Hematopoietic multipotent progenitor cell treated with erythropoietin and hydrocortisone succinate and interleukin-3 and kit ligand, for 4 days (in vitro differentiated cells): ENCODE results near the gene LITAF.
"Not testable (repeated sequence)": the region's sequence is repeated elsewhere in the genome, so short reads cannot be mapped to it uniquely, and the experiment has no call there.

Experiments
- DNase-seq: peaks from one replicate; pipeline ENCODE4 v3.0.0-alpha.2; 2015

Gene LITAF

DNA sequence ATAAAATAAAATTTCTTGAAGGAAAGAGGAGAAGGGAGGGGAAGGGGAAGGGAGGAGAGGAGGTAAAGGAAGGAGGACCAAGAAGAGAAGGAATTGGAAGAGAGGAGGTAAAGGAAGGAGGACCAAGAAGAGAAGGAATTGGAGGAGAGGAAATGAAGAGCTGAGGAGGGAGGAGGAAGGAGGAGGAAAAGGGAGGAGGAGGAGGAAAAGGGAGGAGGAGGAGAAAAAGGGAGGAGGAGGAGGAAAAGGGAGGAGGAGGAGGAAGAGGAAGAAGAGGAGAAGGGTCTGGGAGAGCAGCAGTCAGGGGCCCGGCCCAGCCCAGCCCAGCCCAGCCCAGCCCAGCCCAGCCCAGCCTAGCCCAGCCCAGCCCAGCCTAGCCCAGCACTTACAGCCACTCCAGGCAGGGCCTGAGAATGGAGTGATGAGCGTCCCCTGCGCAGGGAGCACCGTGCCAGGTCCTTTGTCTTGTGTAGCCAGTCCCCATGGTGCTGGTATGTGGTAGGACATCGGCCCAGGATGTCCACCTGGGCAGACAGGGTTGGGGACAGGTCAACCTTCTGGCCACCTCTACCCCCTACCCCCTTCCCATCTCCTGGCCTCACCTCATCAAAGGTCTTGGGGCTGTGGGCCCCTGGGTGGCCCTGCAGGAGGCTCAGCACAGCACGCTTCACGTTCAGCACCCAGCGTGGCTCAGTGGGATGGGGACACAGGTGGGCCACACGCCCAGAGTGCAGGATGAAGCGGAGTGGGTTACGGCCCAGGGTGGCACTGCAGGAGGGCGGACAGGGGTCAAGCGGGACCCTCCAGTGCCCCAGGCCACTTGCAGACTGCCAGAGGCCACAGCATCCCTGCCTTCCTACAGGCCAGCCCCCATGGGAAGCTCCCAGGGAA, 70.9 kb downstream of the LITAF start:
- no peak for DNase-seq

DNA sequence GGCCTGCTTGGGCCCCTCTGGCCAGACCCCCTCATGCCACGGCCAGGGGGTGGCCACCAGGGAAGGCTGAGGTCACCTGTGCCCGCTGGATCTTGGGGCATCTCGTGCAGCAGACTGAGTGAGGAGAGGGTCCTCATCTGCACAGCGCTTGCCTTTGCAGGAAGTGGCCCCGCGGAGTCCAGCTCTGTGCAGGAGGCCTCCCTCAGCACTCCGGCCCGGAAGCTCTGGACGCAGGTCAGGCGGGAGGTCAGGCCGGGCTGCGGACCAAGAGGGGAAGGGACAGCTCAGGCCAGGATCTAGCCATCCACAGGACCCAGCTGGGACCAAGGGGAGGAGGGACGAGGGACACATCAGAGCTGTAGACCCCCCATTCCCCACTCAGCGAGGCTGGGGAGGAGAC, 72.4 kb downstream of the LITAF start:
- DNase-seq = no peak

DNA sequence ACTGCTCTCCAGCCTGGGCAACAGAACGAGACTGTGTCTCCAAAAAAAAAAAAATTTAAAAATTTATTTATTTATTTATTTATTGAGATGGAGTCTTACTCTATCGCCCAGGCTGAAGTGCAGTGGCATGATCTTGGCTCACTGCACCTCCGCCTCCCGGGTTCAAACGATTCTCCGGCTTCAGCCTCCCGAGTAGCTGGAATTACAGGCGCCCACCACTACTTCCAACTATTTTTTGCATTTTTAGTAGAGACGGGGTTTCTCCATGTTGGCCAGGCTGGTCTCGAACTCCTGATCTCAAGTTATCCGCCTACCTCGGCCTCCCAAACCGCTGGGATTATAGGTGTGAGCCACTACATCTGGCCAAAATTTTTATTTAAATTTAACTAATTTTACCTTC, 73.4 kb downstream of the LITAF start:
- DNase-seq = not testable (repeated sequence)

DNA sequence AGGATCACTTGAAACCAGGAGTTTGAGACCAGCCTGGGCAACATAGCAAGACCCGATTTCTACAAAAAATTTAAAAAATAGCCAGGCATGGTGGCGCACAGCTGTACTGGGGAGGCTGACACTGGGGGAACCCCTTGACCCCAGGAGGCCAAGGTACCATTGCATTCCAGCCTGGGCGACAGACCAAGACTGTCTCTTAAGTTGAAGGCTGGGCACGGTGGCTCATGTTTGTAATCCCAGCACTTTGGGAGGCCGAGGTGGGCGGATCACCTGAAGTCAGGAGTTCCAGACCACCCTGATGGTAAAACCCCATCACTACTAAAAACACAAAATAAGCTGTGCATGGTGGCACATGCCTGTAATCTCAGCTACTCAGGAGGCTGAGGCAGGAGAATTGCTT, 74.9 kb downstream of the LITAF start:
- DNase-seq = no peak

DNA sequence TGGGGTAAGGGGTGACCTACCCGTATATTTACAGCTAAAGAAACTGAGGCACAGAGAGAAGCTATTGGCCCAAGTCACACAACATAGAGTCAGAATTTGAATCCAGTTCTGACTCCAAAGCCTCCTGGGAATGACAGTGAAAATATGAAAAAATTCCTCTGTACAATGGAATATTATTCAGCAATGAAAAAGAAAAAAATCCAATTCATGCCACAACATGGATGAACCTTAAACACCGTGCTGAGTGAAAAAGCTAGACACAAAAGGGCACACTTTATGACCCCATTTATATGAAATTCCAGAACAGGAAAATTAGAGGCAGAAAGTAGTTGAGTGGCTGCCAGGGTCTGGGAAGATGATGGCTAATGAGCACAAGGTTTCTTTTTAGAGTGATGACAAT, 75.4 kb downstream of the LITAF start:
- no peak for DNase-seq

DNA sequence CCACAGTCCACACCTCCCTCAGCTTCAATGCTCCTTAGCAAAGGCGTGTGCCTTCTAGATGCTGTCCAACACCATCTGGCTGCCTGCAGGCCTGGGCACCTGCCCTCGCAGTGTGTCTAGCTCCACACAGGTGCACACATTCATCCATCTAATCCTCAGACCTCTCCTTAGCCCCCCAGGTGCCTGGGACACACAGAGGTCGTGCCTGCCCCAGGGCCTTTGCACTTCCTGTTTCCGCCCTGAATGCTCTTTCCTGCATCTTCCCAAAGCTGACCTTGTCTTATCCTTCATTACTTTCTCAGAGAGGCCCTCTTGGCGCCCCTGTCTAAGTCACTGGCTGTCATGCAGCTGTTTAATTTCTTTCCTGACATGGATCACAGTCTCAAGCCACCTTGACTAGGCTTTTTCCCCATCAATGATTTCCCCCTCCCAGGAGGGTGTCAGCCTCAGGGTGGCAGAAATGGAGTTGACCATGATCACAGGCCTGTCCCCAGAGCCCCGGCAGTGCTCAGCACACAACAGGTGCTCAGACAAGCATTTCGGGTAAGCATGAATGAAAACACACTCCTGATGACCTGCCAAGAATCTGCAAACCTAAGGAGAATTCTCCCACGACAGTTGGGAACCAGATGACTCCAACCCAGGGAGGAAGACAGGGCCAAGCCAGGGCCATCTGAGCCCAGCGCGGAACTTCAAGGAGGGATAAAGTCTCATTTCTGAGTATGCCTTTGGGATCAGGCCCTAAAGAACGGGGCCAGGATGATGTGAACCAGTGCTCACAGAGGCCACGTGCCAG, 76.3 kb downstream of the LITAF start:
- no peak for DNase-seq

DNA sequence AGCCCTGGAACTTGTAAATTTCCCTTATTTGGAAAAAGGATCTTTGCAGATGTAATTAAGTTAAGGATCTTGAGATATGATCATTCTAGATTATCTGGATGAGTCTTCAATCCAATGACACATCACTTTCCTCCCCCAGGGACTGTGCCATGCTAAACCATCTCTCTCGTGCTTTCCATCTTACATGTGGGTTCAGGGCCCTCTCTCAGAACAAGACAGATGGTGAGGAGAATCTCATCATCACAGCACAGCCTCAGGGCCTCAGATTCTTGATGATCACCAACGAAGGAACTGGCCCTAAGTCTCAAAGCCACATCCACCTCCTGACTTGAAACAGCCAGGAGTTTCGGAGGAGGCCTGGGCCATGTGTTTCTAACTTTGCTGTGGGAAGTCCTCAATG, 78.7 kb downstream of the LITAF start:
- DNase-seq = no peak

DNA sequence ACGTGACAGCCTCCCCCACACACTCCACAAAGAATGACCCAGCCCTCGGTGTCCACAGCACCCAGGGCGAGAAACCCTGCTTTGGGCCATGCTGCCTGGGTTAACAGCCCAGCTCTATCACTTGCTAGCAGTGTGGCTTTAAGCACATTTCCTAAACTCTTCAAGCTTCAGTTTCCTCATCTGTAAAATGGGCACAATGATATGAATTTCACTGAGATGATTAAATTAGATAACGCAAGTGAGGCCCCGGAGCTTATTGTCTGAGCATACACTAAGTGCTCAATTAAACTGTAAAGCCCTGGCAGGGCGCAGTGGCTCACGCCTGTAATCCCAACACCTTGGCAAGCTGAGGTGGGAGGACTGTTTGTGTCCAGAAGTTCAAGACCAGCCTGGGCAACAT, 79.4 kb downstream of the LITAF start:
- DNase-seq = no peak

DNA sequence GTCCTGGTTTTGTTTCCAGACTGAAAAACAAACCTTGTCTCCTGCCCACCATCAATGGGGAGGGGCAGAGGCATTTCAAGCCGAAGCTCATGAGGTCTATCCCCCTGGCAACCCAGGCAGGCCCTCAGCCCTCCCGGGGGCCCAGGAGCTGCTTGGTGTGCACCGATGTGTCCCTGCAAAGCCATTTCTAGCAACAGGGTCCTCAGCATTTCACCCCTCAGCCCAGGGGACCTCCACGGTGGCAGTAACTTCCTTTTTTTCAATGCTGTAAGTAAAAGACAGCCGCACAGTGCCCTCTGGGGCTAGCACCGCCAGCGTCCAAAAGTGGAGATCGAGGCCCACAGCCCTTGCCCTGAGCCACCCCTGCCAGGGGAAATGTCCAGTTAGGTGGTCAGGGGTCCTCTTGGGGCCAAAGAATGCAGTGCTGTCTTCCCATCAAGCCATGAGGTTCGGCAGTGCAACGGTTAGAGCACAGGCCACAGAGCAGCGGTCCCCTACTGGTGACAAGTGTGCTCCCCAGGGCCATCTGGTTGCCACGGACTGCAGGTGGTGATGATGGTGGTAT, 79.9 kb downstream of the LITAF start:
- DNase-seq = peak; percentile 68

DNA sequence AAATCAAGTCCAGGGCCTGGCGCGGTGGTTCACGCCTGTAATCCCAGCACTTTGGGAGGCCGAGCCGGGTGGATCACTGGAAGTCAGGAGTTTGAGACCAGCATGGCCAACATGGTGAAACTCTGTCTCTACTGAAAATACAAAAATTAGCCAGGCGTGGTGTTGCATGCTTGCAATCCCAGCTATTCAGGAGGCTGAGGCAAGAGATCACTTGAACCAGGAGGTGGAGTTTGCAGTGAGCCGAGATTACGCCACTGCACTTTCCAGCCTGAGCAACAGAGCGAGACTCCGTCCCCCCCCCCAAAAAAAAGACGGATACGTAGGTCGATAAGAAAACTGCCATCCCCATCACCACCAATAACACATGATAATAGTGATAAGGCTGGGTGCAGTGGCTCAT, 82.5 kb downstream of the LITAF start:
- DNase-seq = not testable (repeated sequence)

DNA sequence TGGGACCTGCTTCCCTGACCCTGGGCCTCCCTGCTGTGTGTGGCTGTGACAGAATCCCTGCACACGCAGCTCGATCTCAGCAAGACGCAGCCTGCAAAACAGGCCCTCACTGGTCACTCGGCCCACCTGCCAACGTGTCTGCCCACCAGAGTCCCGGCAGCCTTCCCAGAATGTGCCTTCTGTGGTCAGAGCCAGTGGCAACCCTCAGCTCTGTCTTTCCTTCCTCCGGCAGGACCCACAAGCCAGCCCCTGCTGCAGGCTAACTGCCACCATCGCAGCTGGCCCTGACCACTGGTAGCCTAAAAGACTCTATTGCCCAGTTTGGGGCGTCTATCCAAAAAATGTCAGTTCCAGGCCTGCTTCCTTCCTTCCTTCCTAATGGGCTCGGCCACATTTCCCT, 83.2 kb downstream of the LITAF start:
- peak; percentile 54 for DNase-seq

DNA sequence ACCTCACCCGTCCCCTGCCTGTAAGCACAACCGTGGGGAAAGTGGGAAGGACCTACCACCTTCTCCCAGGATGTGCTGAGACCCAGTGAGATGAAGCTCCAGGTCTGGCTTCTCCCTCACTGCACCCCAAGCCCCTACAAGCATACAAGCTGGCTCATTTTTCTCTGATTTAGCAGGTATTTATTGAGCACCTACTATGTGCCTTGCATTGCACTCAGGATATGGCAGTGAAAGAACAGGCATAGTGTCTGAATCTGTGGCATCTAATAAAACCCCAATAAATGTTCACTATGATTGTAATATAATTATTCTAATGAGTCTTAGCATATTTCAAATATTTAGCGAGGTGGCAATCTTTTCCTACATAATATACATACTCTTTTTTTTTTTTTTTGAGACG, 84.5 kb downstream of the LITAF start:
- no peak for DNase-seq

DNA sequence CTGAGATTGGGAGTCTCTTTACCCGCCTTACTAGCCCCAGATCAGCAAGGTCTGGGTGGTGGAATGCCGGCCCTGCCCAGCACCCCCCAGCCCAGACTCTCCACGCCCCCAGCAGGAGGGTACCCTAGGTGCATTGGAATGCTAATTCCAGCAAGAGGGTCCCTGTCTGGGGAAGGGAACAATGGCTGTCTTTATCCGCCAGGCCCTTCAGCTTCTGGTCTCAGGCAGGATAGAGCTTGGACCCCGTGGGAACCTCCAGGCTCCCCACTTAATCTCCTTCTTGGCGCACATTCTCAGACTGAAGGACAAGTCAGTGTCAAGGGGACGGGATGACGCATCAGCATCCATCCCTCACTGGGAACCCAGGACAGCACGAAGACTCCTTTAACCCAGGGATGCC, 85.1 kb downstream of the LITAF start:
- DNase-seq = no peak

DNA sequence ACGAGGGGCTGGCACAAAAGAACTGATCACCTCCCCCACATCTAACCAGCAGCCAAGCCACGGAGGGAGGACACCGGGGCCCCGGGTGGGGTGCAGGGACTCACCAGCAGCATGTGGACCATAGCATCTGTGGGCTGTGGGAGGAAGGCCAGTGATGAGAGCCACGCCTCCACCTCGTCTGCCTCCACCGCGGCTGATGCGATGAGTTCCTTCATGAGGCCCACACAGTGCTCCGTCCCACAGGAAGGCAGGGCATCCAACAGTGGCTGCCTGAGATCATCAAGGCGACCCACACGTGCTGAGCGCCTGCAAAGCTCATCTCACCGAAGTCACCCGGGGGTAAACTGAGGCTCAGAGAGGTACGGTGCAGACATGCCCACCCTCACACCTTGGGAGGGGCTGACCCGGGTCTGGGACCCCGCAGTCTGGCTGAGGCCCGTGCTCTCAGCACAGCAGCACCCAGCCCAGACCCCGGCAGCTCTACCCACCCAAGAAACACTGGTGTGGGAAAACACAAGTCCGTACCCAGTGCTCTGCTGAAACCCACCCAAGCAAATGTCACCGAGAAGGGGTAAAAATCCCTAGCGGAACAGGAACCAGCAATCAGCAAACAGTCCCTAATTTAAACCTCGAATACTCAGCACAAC, 85.9 kb downstream of the LITAF start:
- peak; percentile 44 for DNase-seq

DNA sequence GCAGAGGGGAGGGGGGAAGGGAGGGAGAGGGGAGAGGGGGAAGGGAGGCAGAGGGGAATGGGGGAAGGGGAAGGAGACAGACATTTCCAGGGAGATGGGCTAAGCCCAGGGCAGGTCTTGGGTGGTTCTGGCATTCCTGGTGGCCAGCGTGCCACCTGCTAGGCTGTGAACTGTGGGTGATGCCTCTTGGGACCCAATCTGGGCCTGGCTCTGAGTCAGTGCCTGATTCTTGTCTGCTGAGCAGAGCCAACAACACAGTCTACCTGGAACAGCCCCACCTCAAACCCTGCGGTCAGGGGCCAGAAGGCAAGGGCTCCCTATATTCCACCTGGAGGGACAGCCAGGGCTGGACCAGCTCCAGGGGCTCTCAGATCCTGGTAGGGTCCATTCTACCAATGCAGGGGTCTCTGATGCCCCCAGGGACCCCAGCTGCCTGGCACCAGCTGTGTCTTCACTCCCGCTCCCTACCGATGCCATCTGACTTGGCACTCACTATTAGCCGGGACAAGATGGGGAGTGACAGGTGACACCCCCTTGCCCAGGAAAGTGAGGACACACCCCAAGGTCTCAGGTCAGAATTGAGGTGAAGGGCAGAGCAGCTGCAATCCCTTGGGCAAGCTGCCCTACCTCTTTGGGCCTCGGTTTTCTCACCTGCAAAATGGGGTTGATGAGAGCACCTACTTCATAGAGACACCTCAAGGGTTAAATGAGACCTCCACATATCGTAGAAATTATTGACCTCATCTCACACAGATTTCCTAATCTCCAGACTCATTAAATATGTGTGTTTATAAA, 87.2 kb downstream of the LITAF start:
- DNase-seq = no peak

DNA sequence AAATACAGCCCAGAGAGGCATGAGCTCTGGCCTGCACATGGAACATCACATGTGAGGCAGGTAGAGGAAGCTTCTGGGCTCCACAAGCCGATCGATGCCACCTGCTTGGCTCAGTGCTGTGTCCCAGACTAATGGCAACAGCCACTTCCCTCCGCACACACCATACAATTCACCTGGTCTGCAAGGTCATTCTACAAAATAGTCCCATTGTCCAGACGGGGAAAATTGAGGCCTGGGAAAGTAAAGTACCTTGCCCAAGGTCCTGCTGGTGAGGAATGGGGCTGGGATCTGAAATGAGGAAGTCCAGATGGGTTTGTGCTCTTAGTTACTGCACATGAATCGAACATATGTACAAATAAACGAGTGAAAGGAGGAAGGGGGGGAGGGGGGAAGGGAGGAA, 88.0 kb downstream of the LITAF start:
- DNase-seq = peak; percentile 72

DNA sequence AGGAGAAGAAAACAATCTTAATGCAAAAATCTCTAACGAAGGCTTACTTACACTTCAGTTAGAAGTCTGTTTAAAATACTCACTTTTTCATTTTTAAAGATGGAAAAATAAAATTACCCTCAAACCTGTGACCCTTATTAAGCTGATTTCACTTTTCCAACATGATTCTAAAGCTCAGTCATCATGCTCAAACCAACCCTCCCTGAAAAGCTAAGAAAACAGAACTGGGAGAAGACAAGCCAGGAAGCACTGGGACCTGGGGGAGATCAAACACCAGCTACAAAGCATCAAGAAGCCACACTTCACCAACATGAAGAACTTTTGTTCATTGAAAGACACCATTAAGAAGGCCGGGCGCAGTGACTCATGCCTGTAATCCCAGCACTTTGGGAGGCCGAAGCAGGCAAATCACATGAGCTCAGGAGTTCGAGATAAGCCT, 88.8 kb downstream of the LITAF start:
- DNase-seq = peak; percentile 59
